GM23338 (cell line): ENCODE results near the gene MT1H. TPM values are rescaled to one million over a fixed set of nuclear protein-coding genes. Genes with fewer than 3 reads are reported as not detected.

Experiments used
- ATAC-seq: fragments of 200-7000 bp; cut with Tn5 transposase; 3 replicates; pipeline ENCODE4 v1.9.1; 2020
- DNase-seq: peaks from one replicate; pipeline ENCODE4 v3.0.0-alpha.2; 2015; ENCODE audit warnings: low spot score
- H2AFZ ChIP-seq: fragments of 200-600 bp; sonication (generic); 2 replicates; pipeline ENCODE4 v1.8.0; 2016; ENCODE audit warnings: antibody characterized with exemption, mild to moderate bottlenecking, moderate library complexity
- H3F3A ChIP-seq: fragments of 200-600 bp; sonication (generic); replicated peaks from 2 replicates; pipeline ENCODE4 v1.8.0; 2017; ENCODE audit warnings: antibody characterized with exemption, mixed run types, low read depth
- H3K27ac ChIP-seq: fragments of 200-600 bp; sonication (generic); 2 replicates; pipeline ENCODE4 v1.6.1; 2016; ENCODE audit warnings: low read depth
- H3K27me3 ChIP-seq: fragments of 200-600 bp; sonication (generic); 2 replicates; pipeline ENCODE4 v1.8.0; 2016; ENCODE audit warnings: mild to moderate bottlenecking, mixed run types, moderate library complexity; ENCODE audit not compliant: insufficient read depth
- H3K36me3 ChIP-seq: fragments of 200-600 bp; sonication (generic); 2 replicates; pipeline ENCODE4 v1.8.0; 2016; ENCODE audit warnings: mild to moderate bottlenecking; ENCODE audit not compliant: insufficient read depth
- H3K4me1 ChIP-seq: fragments of 200-600 bp; sonication (generic); 2 replicates; pipeline ENCODE4 v1.8.0; 2016; ENCODE audit warnings: mild to moderate bottlenecking, moderate library complexity; ENCODE audit not compliant: insufficient read depth
- H3K4me2 ChIP-seq: fragments of 200-600 bp; sonication (generic); 2 replicates; pipeline ENCODE4 v1.7.1; 2017; ENCODE audit warnings: mixed run types
- H3K4me3 ChIP-seq: fragments of 200-600 bp; sonication (generic); 2 replicates; pipeline ENCODE4 v1.6.1; 2016; ENCODE audit warnings: mixed run types
- H3K79me2 ChIP-seq: fragments of 200-600 bp; sonication (generic); replicated peaks from 2 replicates; pipeline ENCODE4 v1.8.0; 2017; ENCODE audit warnings: mild to moderate bottlenecking; ENCODE audit not compliant: insufficient read depth
- H3K9me2 ChIP-seq: fragments of 200-600 bp; sonication (generic); 2 replicates; pipeline ENCODE4 v1.8.0; 2017; ENCODE audit not compliant: insufficient read depth
- H4K20me1 ChIP-seq: fragments of 200-600 bp; sonication (generic); replicated peaks from 2 replicates; pipeline ENCODE4 v1.8.0; 2017; ENCODE audit warnings: mild to moderate bottlenecking; ENCODE audit not compliant: insufficient read depth
- H3K27ac Mint-ChIP-seq: 2 replicates; pipeline ENCODE4 v1.8.0; 2020; ENCODE audit warnings: inconsistent platforms, mild to moderate bottlenecking, moderate library complexity, mixed read lengths
- H3K27me3 Mint-ChIP-seq: 3 replicates; pipeline ENCODE4 v1.8.0; 2022; ENCODE audit warnings: low read depth, mild to moderate bottlenecking, moderate library complexity, mixed read lengths, inconsistent platforms; ENCODE audit not compliant: insufficient read depth, poor library complexity
- H3K36me3 Mint-ChIP-seq: 3 replicates; pipeline ENCODE4 v1.8.0; 2021; ENCODE audit warnings: low read depth, mild to moderate bottlenecking, inconsistent platforms, moderate library complexity, mixed read lengths
- H3K4me1 Mint-ChIP-seq: 3 replicates; pipeline ENCODE4 v1.8.0; 2020; ENCODE audit warnings: mild to moderate bottlenecking, inconsistent platforms, mixed read lengths
- H3K4me3 Mint-ChIP-seq: 3 replicates; pipeline ENCODE4 v1.8.0; 2021; ENCODE audit warnings: moderate library complexity, mild to moderate bottlenecking, inconsistent platforms, mixed read lengths
- H3K9me3 Mint-ChIP-seq: 3 replicates; pipeline ENCODE4 v1.8.0; 2020; ENCODE audit warnings: moderate library complexity, mild to moderate bottlenecking, inconsistent platforms, mixed read lengths
- CTCF ChIP-seq, 2 experiments: fragments of 200-600 bp in 1 of 2; sonication (generic) in 1 of 2; conservative IDR thresholded peaks; 2 replicates each; pipeline versions ENCODE4 v1.5.1 to v1.6.1; 2016 to 2017; ENCODE audit warnings: antibody characterized with exemption in 2 of 2, low read depth in 2 of 2, mild to moderate bottlenecking in 2 of 2, moderate library complexity in 1 of 2
- ETS1 ChIP-seq: IDR thresholded peaks from 2 replicates; pipeline ENCODE4 v1.6.1; 2016; ENCODE audit warnings: antibody characterized with exemption
- REST ChIP-seq: IDR thresholded peaks from one replicate; pipeline ENCODE4 v1.6.1; 2018; ENCODE audit warnings: antibody characterized with exemption; ENCODE audit not compliant: unreplicated experiment
- ZNF462 ChIP-seq: fragments of 250-450 bp; sonication (Bioruptor Pico); IDR thresholded peaks from 2 replicates; pipeline ENCODE4 v1.5.0; 2020; ENCODE audit warnings: mild to moderate bottlenecking, moderate library complexity
- polyA plus RNA-seq: library from polyadenylated mRNA; unstranded; fragments of >200 nt; fragmentation: Nextera tagmentation; extraction: Ambion mirVana; gene quantifications from 2 replicates; pipeline ENCODE4 v1.2.1, GENCODE V29; 2016
- total RNA-seq: library from RNA; depleted of rRNA; stranded (reverse); fragments of >200 nt; shearing (Covaris generic); gene quantifications from 2 replicates; pipeline ENCODE4 v1.2.3, GENCODE V29; 2014

MT1H gene
- total and polyA plus RNA-seq, 2 experiments from 2014 or later: 52.3 to 425 TPM

- peak; percentile 38 to 51 for TF ChIP-seq CTCF (conservative IDR thresholded peaks at IDR 0.05; ENCODE audit: low read depth in 2 of 2)
- TF ChIP-seq ETS1: no peak
Measured at GRCh38 chr16:56643080-56643778, 26.4 kb upstream of the MT1H start (continued).

- no peak for ATAC-seq
- H3K4me1 ChIP-seq: peaks cover 13% of the 10 kb centered on the region; the same call in 1 of the 2 replicates
- H3K4me3 ChIP-seq: peak overlapping the region; percentile 61
- H3K27ac ChIP-seq: no peak overlapping the region
- H3F3A ChIP-seq: peaks cover 9% of the 10 kb centered on the region; the same call in 1 of the 2 replicates
- peaks cover 100% of the 10 kb centered on the region for H3K27me3 ChIP-seq
- Mint-ChIP-seq H3K4me3 (peak overlapping the region; percentile 64), H3K9me3 (no peaks in the 10 kb centered on the region), H3K27ac (no peak overlapping the region), H3K36me3 (no peaks in the 10 kb centered on the region), H3K27me3 (peaks cover 98% of the 10 kb centered on the region), H3K4me1 (peaks cover 34% of the 10 kb centered on the region)
- H4K20me1 ChIP-seq: no peaks in the 10 kb centered on the region
- no peak for DNase-seq
- H3K36me3 ChIP-seq: no peaks in the 10 kb centered on the region
- H3K9me2 ChIP-seq: no peaks in the 10 kb centered on the region
- TF ChIP-seq ZNF462 (CRISPR knock-in tag): no peak
- TF ChIP-seq REST: peak; percentile 57
- peak overlapping the region; percentile 84 for H2AFZ ChIP-seq
- H3K79me2 ChIP-seq: no peaks in the 10 kb centered on the region
- H3K4me2 ChIP-seq: peak overlapping the region; percentile 84
Measured at GRCh38 chr16:56643833-56644232, 25.8 kb upstream of the MT1H start.
